Measurements from ENCODE around the gene METTL16. TPM values are rescaled to one million over a fixed set of nuclear protein-coding genes. Genes with fewer than 3 reads are reported as not detected.

METTL16 gene
- 14.7 and 14.9 TPM in 2 replicates for total RNA-seq

GRCh38 chr17:2511462-2512369 lies at the start of gene METTL16:
Gene METTL16, minus strand, starts transcription at chr17:2511888. Its CDS starts 9,557 bp downstream, at chr17:2502331.

GRCh38 chr17:2400877-2401425 lies 110.7 kb downstream of the METTL16 start, which contains the start of gene MNT:
Gene MNT, minus strand, starts transcription at chr17:2401060. Its CDS starts 348 bp downstream, at chr17:2400712.

Other genes with a start within 250 kb of the METTL16 start
- 65.5 and 69.5 TPM in 2 replicates for gene SMG6, start 208.1 kb downstream of the METTL16 start, total RNA-seq
- gene SRR, start 207.9 kb downstream of the METTL16 start, total RNA-seq: 12.9 and 19.5 TPM in 2 replicates
- gene TSR1, start 175.4 kb downstream of the METTL16 start, total RNA-seq: 52.3 and 70.3 TPM in 2 replicates
- gene SGSM2, start 174.4 kb downstream of the METTL16 start, total RNA-seq: 41.6 and 50.0 TPM in 2 replicates
- 12.1 and 19.2 TPM in 2 replicates for gene MNT, start 110.8 kb downstream of the METTL16 start, total RNA-seq
- gene PAFAH1B1, start 81.8 kb upstream of the METTL16 start, total RNA-seq: 132 and 144 TPM in 2 replicates
- 34.5 and 62.4 TPM in 2 replicates for gene CLUH, start 199.9 kb upstream of the METTL16 start, total RNA-seq
- not detected in 2 replicates for gene CCDC92B, start 237.8 kb upstream of the METTL16 start, total RNA-seq

All from smooth muscle cell of the pulmonary artery (primary cell).